Measurements from ENCODE around the gene TMEM248. TPM values are rescaled to one million over a fixed set of nuclear protein-coding genes. Genes with fewer than 3 reads are reported as not detected.

The TMEM248 gene
- total and polyA plus RNA-seq, 10 of the 15 experiments (the other 5 are each of a cell fraction or from before 2014, with no cell fraction given) = 6.3 to 93.5 (median 64.9) TPM

GRCh38 chr7:66902844-66903180, 18.2 kb upstream of the TMEM248 start:
- CTCF ChIA-PET = no interaction called here
- no peaks in the 10 kb centered on the region for H4K20me1 ChIP-seq (ENCODE audit: control insufficient read depth, insufficient read depth)
- no peak overlapping the region for H3K9ac ChIP-seq (ENCODE audit: control insufficient read depth, insufficient read depth, low read length)
- H3K79me2 ChIP-seq (ENCODE audit: control insufficient read depth, insufficient read depth, low read length) = no peaks in the 10 kb centered on the region
- no peak overlapping the region for H2AFZ ChIP-seq (ENCODE audit: control insufficient read depth, low read depth, low read length)
- H3K4me2 ChIP-seq (ENCODE audit: control insufficient read depth, insufficient read depth) = no peak overlapping the region
- intact Hi-C loops (cut with micrococcal nuclease; ENCODE audit: unreplicated experiment) = no loop called here
- no peak overlapping the region for H3K27ac ChIP-seq (ENCODE audit: control insufficient read depth, insufficient read depth)
- POLR2A ChIA-PET = interaction anchor here (0.5 kb wide), 1 partner anchor 12 kb away, joined by 4 read pairs; no protein-coding TSS in a partner anchor
- ATAC-seq (no peak), DNase-seq (ENCODE audit: low read depth, low spot score) (no peak), FAIRE-seq (no peak)
- H3K4me1 ChIP-seq (ENCODE audit: control insufficient read depth, insufficient read depth, low read length) = no peaks in the 10 kb centered on the region
- H3K4me3 ChIP-seq = no peak overlapping the region
- peaks cover 0 to 6% of the 10 kb centered on the region in 2 experiments; a peak in 2 of 4 replicates for H3K36me3 ChIP-seq (ENCODE audit: control insufficient read depth in 2 of 2, insufficient read depth in 2 of 2, low read length in 1 of 2)
- no TSS peak for BruUV-seq (replicated peaks)
- WGBS (ENCODE audit: insufficient coverage, insufficient replicate concordance, low lambda C conversion rate, missing lambda C conversion rate) = 93% methylated on average over 12 of the region's 19 CpGs
- no peaks in the 10 kb centered on the region for H3K27me3 ChIP-seq (replicated peaks in 1 of 2; ENCODE audit: control insufficient read depth in 2 of 2, insufficient read depth in 2 of 2, low read length in 1 of 2)
- RAD21 ChIA-PET (ENCODE audit: unreplicated experiment) = interaction anchor here (0.5 kb wide), 1 partner anchor 287 kb away, joined by 3 read pairs; no protein-coding TSS in a partner anchor
- H3K9me3 ChIP-seq (replicated peaks; ENCODE audit: control insufficient read depth, insufficient read depth, low read length) = no peaks in the 10 kb centered on the region
- SMC1A ChIA-PET (ENCODE audit: uncharacterized antibody, unreplicated experiment) = interaction anchor here (1.0 to 1.3 kb wide), 2 partner anchors 8 to 11 kb away, joined by 3 to 5 read pairs; no protein-coding TSS in a partner anchor
- in situ Hi-C loops (cut with MboI) = no loop called here
- TF ChIP-seq, protein P1, sequence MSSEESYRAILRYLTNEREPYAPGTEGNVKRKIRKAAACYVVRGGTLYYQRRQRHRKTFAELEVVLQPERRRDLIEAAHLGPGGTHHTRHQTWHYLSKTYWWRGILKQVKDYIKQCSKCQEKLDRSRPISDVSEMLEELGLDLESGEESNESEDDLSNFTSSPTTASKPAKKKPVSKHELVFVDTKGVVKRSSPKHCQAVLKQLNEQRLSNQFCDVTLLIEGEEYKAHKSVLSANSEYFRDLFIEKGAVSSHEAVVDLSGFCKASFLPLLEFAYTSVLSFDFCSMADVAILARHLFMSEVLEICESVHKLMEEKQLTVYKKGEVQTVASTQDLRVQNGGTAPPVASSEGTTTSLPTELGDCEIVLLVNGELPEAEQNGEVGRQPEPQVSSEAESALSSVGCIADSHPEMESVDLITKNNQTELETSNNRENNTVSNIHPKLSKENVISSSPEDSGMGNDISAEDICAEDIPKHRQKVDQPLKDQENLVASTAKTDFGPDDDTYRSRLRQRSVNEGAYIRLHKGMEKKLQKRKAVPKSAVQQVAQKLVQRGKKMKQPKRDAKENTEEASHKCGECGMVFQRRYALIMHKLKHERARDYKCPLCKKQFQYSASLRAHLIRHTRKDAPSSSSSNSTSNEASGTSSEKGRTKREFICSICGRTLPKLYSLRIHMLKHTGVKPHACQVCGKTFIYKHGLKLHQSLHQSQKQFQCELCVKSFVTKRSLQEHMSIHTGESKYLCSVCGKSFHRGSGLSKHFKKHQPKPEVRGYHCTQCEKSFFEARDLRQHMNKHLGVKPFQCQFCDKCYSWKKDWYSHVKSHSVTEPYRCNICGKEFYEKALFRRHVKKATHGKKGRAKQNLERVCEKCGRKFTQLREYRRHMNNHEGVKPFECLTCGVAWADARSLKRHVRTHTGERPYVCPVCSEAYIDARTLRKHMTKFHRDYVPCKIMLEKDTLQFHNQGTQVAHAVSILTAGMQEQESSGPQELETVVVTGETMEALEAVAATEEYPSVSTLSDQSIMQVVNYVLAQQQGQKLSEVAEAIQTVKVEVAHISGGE (CRISPR knock-in tag; IDR thresholded peaks at IDR 0.05) = no peak
- TF ChIP-seq CBX5 (IDR thresholded peaks at IDR 0.05; ENCODE audit: low read depth) (no peak), ZBTB40 (IDR thresholded peaks at IDR 0.05; ENCODE audit: borderline replicate concordance) (no peak), NRF1 (conservative IDR thresholded peaks at IDR 0.05; ENCODE audit: low read depth, low read length) (no peak), NR2F1 (conservative IDR thresholded peaks at IDR 0.05) (no peak), KLF5 (IDR thresholded peaks at IDR 0.05; ENCODE audit: partially characterized antibody) (no peak), HDAC6 (IDR thresholded peaks at IDR 0.05; ENCODE audit: unreplicated experiment) (no peak), SIN3A (IDR thresholded peaks at IDR 0.05; ENCODE audit: low read depth, low read length) (no peak), FOS (IDR thresholded peaks at IDR 0.05; ENCODE audit: borderline replicate concordance, extremely low read depth, insufficient read length) (no peak), SREBF1 (IDR thresholded peaks at IDR 0.05; ENCODE audit: low read length) (no peak), NBN (IDR thresholded peaks at IDR 0.05) (no peak)
- TF ChIP-seq, protein P2, sequence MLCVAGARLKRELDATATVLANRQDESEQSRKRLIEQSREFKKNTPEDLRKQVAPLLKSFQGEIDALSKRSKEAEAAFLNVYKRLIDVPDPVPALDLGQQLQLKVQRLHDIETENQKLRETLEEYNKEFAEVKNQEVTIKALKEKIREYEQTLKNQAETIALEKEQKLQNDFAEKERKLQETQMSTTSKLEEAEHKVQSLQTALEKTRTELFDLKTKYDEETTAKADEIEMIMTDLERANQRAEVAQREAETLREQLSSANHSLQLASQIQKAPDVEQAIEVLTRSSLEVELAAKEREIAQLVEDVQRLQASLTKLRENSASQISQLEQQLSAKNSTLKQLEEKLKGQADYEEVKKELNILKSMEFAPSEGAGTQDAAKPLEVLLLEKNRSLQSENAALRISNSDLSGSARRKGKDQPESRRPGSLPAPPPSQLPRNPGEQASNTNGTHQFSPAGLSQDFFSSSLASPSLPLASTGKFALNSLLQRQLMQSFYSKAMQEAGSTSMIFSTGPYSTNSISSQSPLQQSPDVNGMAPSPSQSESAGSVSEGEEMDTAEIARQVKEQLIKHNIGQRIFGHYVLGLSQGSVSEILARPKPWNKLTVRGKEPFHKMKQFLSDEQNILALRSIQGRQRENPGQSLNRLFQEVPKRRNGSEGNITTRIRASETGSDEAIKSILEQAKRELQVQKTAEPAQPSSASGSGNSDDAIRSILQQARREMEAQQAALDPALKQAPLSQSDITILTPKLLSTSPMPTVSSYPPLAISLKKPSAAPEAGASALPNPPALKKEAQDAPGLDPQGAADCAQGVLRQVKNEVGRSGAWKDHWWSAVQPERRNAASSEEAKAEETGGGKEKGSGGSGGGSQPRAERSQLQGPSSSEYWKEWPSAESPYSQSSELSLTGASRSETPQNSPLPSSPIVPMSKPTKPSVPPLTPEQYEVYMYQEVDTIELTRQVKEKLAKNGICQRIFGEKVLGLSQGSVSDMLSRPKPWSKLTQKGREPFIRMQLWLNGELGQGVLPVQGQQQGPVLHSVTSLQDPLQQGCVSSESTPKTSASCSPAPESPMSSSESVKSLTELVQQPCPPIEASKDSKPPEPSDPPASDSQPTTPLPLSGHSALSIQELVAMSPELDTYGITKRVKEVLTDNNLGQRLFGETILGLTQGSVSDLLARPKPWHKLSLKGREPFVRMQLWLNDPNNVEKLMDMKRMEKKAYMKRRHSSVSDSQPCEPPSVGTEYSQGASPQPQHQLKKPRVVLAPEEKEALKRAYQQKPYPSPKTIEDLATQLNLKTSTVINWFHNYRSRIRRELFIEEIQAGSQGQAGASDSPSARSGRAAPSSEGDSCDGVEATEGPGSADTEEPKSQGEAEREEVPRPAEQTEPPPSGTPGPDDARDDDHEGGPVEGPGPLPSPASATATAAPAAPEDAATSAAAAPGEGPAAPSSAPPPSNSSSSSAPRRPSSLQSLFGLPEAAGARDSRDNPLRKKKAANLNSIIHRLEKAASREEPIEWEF (IDR thresholded peaks at IDR 0.05; ENCODE audit: insufficient replicate concordance, low read depth, low read length) = no peak

Measured in GM12878 (cell line).